AG09309 (cell line): ENCODE measurements around the gene EXD3.

ENCODE experiments used
- DNase-seq: peaks from one replicate; pipeline ENCODE4 v3.0.0-alpha.2; 2010; ENCODE audit warnings: low read depth
- H3K4me3 ChIP-seq: 2 replicates; pipeline ENCODE4 v1.5.1; 2011; ENCODE audit warnings: mild to moderate bottlenecking, low read depth, low read length, moderate library complexity; ENCODE audit not compliant: control insufficient read depth
- TF ChIP-seq, protein P1 (sequence below): IDR thresholded peaks from 2 replicates; pipeline ENCODE4 v1.5.1; 2011; ENCODE audit warnings: mild to moderate bottlenecking, low read depth, low read length, inconsistent platforms; ENCODE audit not compliant: insufficient read depth, control insufficient read depth; ENCODE audit errors: missing control alignments

EXD3 gene

DNA sequence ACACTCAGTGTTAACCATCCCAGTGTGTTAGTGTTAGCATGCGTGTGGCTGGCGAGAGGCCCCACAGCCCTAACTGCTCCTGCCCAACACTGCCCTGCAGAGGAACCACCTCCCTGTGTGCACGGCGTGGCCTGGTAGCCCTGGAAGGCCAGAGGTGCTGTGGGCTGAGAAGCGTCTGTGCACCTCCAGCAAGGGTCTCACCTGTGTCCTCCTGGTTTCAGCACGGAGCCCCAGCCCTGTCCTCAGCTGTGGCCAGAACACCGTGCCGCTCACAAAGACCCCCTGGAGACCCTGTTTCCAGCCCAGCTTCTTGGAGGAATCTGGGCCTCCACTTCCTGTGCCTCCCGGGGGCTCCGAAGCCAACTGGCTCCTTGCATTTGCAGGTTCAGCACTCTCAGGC is 64.8 kb downstream of the EXD3 start:
- TF ChIP-seq, protein P1, sequence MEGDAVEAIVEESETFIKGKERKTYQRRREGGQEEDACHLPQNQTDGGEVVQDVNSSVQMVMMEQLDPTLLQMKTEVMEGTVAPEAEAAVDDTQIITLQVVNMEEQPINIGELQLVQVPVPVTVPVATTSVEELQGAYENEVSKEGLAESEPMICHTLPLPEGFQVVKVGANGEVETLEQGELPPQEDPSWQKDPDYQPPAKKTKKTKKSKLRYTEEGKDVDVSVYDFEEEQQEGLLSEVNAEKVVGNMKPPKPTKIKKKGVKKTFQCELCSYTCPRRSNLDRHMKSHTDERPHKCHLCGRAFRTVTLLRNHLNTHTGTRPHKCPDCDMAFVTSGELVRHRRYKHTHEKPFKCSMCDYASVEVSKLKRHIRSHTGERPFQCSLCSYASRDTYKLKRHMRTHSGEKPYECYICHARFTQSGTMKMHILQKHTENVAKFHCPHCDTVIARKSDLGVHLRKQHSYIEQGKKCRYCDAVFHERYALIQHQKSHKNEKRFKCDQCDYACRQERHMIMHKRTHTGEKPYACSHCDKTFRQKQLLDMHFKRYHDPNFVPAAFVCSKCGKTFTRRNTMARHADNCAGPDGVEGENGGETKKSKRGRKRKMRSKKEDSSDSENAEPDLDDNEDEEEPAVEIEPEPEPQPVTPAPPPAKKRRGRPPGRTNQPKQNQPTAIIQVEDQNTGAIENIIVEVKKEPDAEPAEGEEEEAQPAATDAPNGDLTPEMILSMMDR = no peak
- DNase-seq = no peak
- H3K4me3 ChIP-seq = no peak overlapping the region

DNA sequence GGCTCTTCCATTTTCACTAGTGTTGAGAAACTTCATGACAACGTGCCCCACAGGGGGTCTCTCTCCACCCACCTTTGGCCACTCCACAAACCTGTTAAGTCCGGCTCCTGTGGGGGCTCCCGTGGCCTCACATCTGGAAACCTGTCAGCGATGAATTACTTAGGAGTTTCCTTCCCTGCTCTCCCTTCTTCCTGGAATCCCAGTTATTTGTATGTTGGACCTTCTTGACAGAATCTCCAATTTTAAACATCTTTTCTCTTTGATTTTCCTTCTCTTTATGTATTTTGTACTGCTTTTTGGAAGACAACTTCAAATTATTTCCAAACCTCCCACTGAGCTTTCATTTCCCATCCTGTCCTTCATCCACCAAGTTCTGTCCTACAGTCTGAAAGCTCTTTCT is 65.8 kb downstream of the EXD3 start:
- no peak overlapping the region for H3K4me3 ChIP-seq
- TF ChIP-seq, protein P1 = no peak
- DNase-seq = no peak

DNA sequence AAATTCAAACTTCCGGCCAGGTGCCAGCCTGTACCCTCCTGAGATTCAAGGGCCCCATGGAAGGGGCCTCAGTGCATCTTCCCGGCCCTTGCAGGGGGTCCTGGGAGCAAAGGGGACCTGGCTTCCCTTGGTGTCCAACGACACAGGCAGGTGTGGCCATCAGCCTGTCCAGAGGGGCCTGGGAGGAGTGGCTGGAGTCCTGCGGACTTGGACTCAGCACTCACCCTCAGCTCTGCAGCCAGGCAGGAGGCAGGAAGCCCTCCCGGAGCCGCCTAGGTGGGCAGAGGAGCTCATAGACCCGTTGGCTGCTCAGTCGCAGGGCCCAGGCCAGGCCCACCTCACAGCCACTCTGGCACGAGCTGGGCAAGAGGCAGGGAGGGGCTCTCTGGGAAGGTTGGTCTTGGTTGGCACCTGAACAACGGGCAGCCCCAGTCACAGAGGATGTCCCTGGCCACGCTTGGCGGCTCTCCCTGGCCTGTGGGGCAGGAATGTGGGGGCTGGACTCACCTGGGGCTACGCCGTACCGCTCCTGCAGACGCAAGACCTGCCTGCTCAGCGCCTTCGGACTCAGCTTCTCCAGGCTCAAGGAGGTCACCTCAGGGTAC is 67.1 kb downstream of the EXD3 start:
- TF ChIP-seq, protein P1 = no peak
- H3K4me3 ChIP-seq = no peak overlapping the region
- DNase-seq = no peak

GRCh38 chr9:137354845-137355760 is 67.9 kb downstream of the EXD3 start:
- H3K4me3 ChIP-seq = no peak overlapping the region
- DNase-seq = no peak
- TF ChIP-seq, protein P1 = no peak

DNA sequence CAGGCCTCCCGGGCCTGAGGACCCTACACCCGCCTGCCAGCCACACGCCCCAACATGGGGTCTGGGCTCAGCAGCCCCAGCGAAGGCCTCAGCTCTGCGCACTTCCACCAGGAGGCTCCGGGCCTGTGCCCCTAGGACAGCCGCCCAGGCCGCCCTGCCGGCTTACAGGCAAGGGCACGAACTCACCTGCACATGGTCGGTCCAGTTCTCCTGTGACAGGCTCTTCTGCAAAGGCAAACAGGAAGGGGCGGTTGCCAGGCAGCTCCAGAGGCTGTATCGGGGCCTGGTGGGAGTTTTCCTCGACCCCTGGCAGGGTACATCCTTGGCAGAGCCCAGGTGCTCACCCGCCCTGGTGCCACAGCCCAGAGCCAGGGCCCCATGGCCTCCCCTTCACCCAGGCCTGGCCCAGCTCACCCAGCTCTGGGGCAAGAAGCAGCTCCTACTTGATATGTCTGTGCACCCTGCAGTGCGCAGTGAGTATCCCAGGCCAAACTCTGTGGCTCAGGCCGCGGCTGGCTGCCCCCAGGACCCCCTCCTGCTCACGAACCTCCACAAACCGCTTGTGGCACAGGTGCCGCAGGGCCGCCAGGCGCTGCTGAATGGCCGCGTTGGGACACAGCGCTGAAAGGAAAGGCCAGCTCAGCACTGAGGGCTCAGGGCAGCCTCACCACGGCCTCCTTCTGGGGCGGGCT is 68.7 kb downstream of the EXD3 start:
- no peak for DNase-seq
- TF ChIP-seq, protein P1 = no peak
- H3K4me3 ChIP-seq = no peak overlapping the region

DNA sequence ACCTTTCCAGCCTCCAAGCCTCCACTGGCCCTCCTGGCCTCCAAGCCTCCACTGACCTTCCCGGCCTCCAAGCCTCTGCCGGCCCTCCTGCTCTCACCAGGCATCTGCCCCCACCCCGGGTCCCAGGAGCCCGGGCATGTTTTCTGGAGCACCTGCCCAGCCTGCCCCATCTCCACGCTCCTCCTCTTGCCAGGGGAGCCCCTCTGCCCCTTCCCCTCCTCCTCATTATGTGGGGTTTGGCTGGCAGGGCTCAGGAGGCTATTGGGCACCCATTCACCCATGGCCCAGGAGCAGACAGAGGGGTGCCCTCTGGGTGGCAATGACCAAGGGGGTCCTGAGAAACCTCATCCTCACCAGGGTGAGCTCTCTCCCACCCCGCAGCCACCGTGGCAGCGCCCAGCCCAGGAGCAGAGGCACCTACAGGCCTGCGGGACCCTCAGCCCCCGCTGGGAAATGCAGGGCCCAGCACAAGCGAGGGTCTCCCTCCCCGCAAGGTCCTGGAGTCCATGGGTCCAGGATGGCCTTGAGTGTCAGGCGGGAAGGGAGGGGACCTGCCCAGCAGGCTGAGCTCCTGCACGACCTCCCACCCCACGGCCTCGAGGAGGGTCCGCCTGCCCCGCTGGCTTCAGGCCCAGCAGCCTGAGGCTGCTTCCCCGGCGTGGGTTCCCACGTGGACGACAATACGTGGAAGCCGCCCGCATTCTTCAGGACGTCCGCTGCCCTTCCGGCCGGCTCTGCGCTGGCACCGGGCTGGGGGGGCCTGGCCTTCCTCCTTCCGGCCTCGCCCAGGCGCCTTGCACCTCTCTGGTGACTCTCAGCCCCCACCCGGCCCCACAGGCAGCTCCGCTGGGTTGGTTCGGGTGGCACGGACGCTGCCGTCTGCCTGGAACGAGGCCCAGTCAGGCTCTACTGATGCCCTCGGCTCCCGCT is 69.5 kb downstream of the EXD3 start:
- TF ChIP-seq, protein P1 = no peak
- H3K4me3 ChIP-seq = no peak overlapping the region
- DNase-seq = no peak
